Activated CD4-positive, alpha-beta T cell treated with anti-CD3 and anti-CD28 coated beads, Interleukin-2, amount 10 ng/mL, durations not matched to agents 7 days and 5 days (primary cell): ENCODE results near the gene DNASE1L3. TPM values are rescaled to one million over a fixed set of nuclear protein-coding genes. Genes with fewer than 3 reads are reported as not detected.

Source experiments
- CTCF ChIA-PET: fragments of 350-600 bp; sonication (Branson Sonifier 250); formaldehyde crosslinking; loops from one replicate; lab custom pipeline; 2021; ENCODE audit warnings: antibody characterized with exemption; lab: Charles Lee
- POLR2A ChIA-PET: fragments of 350-600 bp; sonication (Branson Sonifier 250); formaldehyde crosslinking; loops from one replicate; lab custom pipeline; 2021; ENCODE audit warnings: antibody characterized with exemption; lab: Charles Lee
- DNase-seq: peaks from one replicate; pipeline ENCODE4 v3.0.0-alpha.2; 2020
- H3K27ac Mint-ChIP-seq: one replicate; pipeline ENCODE4 v1.8.0; 2021; ENCODE audit warnings: mild to moderate bottlenecking, moderate library complexity, mixed read lengths
- H3K27me3 Mint-ChIP-seq: one replicate; pipeline ENCODE4 v1.8.0; 2021; ENCODE audit warnings: mixed read lengths
- H3K36me3 Mint-ChIP-seq: one replicate; pipeline ENCODE4 v1.8.0; 2021; ENCODE audit warnings: low read depth, mixed read lengths
- H3K4me1 Mint-ChIP-seq: one replicate; pipeline ENCODE4 v1.8.0; 2021; ENCODE audit warnings: mixed read lengths
- H3K4me3 Mint-ChIP-seq: one replicate; pipeline ENCODE4 v1.8.0; 2021; ENCODE audit warnings: mild to moderate bottlenecking, moderate library complexity, mixed read lengths
- H3K9me3 Mint-ChIP-seq: one replicate; pipeline ENCODE4 v1.8.0; 2021; ENCODE audit warnings: mixed read lengths
- total RNA-seq, 2 experiments: library from RNA; stranded (reverse); gene quantifications; one replicate each; pipeline ENCODE4 v1.2.3, GENCODE V29; 2021

Gene DNASE1L3
- total RNA-seq, 2 experiments from 2014 or later: not detected

DNA sequence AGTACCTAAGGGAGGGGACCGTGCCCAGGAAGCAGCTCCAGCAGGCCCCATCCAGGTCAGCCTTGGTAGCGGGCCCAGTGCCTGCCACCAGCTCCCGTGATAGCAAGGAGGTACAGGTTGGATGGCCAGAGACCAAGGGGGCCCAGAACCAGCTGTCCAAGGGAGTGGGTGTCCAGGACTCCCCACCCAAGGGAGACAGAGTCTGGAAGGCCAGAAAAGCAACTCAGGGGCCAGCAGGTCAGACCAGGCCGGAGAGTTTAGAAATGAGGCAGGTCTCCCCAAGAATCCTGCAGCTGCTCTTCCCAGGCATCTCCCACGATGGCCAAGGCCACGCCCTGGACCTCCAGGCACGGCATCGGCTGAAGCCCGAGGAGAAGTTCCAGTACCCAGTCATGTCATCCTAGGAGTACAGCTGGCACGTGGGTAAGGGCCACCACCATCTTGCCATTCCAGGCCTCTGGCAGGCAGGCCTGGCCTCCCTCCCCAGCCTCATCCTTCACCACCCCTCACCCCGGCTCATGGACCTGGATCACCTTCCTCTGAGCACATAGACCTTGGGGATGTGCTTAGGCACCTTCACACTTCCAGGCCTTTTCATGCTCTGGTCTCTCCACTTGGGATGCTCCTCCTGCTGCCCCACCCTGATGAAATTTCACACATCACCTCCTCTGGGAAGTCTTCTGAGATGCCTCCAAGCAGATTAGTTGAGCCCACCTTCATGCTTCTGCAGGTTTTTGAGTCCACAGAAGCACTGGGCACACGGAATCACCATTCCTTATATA lies 30.5 kb downstream of the DNASE1L3 start:
- H3K27me3 Mint-ChIP-seq: peaks cover 7% of the 10 kb centered on the region
- CTCF ChIA-PET: interaction anchor here (1.0 to 3.9 kb wide), 5 partner anchors 9 to 176 kb away, joined by 3 to 30 read pairs (median 5); partner anchors contain the start of gene FLNB
- POLR2A ChIA-PET: no interaction called here
- no peak for DNase-seq
- H3K9me3 Mint-ChIP-seq: no peaks in the 10 kb centered on the region
- no peak overlapping the region for H3K4me3 Mint-ChIP-seq
- no peak overlapping the region for H3K27ac Mint-ChIP-seq
- H3K4me1 Mint-ChIP-seq: peaks cover 20% of the 10 kb centered on the region
- no peaks in the 10 kb centered on the region for H3K36me3 Mint-ChIP-seq

DNA sequence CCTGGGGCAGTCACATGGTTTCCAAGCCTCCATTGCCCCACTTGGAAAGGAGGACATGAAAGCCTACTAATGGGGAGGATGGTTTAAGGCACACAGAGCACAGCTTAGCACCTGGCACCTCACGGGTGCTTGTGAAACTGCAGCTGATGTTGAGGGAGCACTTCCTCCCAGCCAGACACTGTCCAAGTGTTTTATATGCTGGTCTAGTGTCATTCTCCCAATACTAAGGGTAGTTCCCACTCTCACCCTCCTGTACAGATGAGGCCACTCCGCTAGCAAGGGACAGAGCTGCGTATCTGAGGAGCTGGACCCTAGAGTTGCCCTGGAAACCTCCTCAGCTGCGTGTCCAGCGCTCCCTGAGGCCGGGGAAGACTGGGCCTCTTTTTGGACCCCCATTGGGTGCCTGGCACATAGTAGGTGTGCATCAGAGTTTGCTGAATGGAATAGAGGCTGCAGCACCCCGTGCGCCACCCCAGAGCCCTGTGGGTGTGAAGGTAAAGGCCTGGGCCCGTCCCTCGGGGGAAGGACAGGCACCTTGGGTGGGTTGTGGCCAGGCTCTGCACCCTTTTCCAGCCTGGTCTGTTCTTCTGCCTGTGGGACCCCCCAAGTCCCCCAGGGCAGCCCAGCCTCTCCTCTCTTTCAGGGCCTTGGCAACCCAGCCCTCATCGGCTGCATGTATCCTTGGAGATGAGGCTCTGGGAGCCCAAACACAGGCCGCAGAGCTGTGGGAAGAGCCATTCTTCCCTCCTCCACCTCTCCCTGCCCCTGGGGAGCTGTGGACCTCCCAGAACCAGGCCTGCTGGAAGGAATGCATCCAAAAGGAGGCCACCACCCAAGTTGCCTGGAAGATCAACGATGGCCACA lies 31.3 kb downstream of the DNASE1L3 start:
- H3K4me1 Mint-ChIP-seq: peaks cover 20% of the 10 kb centered on the region
- no peaks in the 10 kb centered on the region for H3K9me3 Mint-ChIP-seq
- CTCF ChIA-PET: interaction anchor here (1.0 to 3.9 kb wide), 8 partner anchors 9 to 176 kb away, joined by 3 to 30 read pairs (median 8); partner anchors contain the start of genes FLNB, HTD2 and RPP14
- H3K27ac Mint-ChIP-seq: no peak overlapping the region
- H3K27me3 Mint-ChIP-seq: peaks cover 7% of the 10 kb centered on the region
- H3K36me3 Mint-ChIP-seq: no peaks in the 10 kb centered on the region
- POLR2A ChIA-PET: no interaction called here
- DNase-seq: no peak
- no peak overlapping the region for H3K4me3 Mint-ChIP-seq

DNA sequence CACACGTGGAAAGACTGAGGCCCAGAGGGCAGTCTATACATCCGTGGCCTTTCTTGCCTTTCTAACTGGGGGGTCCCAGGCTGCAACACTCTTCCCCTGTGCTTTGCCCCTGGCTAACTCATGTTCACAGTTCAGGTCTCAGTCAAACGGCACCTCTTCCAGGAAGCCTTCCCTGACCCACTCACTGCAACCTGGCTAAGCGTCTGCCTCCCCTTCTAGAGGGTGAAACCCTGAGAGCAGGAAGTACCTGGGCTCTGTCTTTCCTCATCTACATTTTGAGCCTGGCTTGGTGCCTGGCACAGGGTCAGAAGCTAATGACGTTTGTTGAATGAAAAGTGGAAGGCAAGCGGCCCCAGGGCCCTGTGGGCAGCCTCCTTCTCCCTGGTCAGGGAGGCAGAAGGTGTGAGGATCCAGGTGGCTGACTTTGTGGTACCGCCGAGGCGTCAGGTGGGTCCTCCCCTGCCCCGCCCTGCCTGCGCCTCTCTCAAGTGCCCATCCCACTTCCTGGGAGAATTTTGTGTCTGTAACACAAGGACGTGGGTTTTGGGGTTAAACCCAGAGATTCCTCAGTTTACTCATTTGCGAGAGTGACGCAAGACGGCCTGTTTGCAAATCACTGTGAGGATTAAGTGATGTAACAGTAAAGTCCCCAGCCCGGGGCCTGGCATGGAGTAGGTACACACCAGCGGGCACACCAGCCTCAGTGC lies 32.1 kb downstream of the DNASE1L3 start:
- ChIA-PET CTCF (interaction anchor here (0.7 to 3.9 kb wide), 14 partner anchors 10 to 354 kb away, joined by 3 to 30 read pairs (median 6); partner anchors contain the start of genes FLNB, HTD2 and RPP14), POLR2A (no interaction called here)
- Mint-ChIP-seq H3K27ac (no peak overlapping the region), H3K27me3 (peaks cover 7% of the 10 kb centered on the region), H3K4me3 (peak overlapping the region; percentile 52), H3K4me1 (peaks cover 20% of the 10 kb centered on the region), H3K36me3 (no peaks in the 10 kb centered on the region), H3K9me3 (no peaks in the 10 kb centered on the region)
- peak; percentile 20 for DNase-seq

DNA sequence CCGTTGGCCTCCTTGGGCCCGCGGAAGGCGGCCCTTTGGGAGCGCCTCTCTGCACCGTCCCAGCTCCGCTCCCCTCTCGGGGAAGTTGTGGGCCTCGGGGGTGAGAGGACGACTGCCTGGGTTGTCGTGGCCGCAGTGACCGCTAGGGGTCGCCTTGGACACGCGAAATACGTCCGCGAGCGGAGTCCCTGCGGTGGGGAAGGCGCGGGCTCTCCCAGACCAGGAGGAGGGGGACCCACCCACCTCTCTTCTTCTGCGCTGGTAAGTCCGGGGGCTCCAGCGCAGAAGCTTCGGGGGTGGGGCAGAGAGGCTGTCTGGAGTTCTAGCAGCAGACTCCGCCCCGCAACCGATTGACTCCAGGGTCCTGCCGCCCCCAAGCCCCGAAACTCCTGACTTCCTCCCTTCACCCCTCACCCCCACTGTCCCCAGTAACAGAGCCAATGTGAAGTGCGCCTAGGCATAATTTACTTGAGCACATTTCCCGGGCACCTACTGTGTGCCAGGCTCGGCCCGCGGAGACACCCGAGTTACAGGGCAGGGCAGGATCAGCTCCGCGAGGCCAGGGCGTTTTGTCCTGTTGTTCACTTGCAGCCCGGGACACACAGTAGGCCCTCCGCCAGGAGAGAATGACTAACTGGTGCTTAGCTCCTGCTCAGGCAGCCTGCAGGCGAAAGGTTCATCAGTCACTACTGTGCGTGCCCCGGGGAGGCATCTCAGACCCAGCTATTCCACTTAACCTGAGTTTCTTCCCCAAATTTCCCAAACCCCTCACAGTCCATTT lies 32.8 kb downstream of the DNASE1L3 start:
- H3K27me3 Mint-ChIP-seq: peaks cover 7% of the 10 kb centered on the region
- peak; percentile 91 for DNase-seq
- ChIA-PET POLR2A (no interaction called here), CTCF (interaction anchor here (0.6 to 3.9 kb wide), 26 partner anchors 8 to 830 kb away, joined by 3 to 30 read pairs (median 4); partner anchors contain the start of genes HTD2 and RPP14)
- no peaks in the 10 kb centered on the region for H3K9me3 Mint-ChIP-seq
- H3K27ac Mint-ChIP-seq: no peak overlapping the region
- peak overlapping the region; percentile 52 for H3K4me3 Mint-ChIP-seq
- H3K4me1 Mint-ChIP-seq: peaks cover 20% of the 10 kb centered on the region
- no peaks in the 10 kb centered on the region for H3K36me3 Mint-ChIP-seq

DNA sequence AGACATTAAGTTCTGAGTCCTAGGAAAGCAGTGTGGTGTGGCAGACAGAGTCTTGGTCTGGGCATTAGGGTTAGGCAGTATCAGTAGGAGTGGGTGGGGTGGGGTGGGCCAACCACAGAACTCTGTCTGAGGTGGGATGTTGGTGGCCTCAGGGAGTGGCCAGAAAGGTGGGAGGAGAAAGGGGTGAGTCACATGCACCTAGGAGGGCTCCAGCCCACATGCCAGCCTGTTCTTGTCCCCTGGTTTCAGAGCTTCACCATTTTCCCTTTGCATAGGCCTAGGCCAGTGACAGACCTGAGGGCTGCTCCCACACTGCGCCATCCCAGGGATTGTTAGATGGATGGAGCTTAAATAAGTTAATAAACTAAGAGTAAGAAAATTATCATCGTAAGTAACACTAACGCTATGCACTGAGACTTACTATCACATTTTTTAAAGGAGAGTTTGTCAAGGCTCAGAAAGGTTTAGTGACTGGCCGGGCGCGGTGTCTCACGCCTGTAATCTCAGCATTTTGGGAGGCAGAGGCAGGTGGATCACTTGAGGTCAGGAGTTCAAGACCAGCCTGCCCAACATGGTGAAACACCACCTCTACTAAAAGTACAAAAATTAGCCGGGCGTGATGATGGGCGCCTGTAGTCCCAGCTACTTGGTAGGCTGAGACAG lies 33.8 kb downstream of the DNASE1L3 start:
- H3K4me3 Mint-ChIP-seq: no peak overlapping the region
- no peaks in the 10 kb centered on the region for H3K9me3 Mint-ChIP-seq
- ChIA-PET CTCF (interaction anchor here (0.6 to 3.9 kb wide), 25 partner anchors 9 to 831 kb away, joined by 3 to 30 read pairs (median 4); partner anchors contain the start of genes FLNB, HTD2 and RPP14), POLR2A (no interaction called here)
- no peak for DNase-seq
- peaks cover 7% of the 10 kb centered on the region for H3K27me3 Mint-ChIP-seq
- H3K4me1 Mint-ChIP-seq: peaks cover 20% of the 10 kb centered on the region
- no peaks in the 10 kb centered on the region for H3K36me3 Mint-ChIP-seq
- no peak overlapping the region for H3K27ac Mint-ChIP-seq

DNA sequence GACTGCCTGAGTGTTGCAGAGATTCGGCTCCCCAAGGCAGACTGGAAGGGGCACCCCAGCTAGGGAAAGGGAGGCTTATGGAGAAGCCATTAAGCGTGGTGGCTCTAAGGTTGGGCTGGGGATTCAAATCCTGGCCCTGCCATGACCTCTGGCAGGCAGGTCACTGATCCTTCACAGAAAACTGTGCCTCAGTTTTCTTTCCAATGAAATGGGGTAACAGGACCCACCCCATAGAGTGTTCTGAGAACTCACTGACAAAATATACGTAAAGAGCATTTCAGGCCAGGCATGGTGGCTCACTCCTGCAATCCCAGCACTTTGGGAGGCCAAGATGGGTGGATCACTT lies 34.6 kb downstream of the DNASE1L3 start:
- no peaks in the 10 kb centered on the region for H3K9me3 Mint-ChIP-seq
- H3K27ac Mint-ChIP-seq: no peak overlapping the region
- CTCF ChIA-PET: interaction anchor here (1.3 kb wide), 1 partner anchor 12 kb away, joined by 7 read pairs; no protein-coding TSS in a partner anchor
- POLR2A ChIA-PET: no interaction called here
- H3K27me3 Mint-ChIP-seq: peaks cover 3% of the 10 kb centered on the region
- H3K36me3 Mint-ChIP-seq: no peaks in the 10 kb centered on the region
- H3K4me1 Mint-ChIP-seq: peaks cover 20% of the 10 kb centered on the region
- no peak for DNase-seq
- no peak overlapping the region for H3K4me3 Mint-ChIP-seq

DNA sequence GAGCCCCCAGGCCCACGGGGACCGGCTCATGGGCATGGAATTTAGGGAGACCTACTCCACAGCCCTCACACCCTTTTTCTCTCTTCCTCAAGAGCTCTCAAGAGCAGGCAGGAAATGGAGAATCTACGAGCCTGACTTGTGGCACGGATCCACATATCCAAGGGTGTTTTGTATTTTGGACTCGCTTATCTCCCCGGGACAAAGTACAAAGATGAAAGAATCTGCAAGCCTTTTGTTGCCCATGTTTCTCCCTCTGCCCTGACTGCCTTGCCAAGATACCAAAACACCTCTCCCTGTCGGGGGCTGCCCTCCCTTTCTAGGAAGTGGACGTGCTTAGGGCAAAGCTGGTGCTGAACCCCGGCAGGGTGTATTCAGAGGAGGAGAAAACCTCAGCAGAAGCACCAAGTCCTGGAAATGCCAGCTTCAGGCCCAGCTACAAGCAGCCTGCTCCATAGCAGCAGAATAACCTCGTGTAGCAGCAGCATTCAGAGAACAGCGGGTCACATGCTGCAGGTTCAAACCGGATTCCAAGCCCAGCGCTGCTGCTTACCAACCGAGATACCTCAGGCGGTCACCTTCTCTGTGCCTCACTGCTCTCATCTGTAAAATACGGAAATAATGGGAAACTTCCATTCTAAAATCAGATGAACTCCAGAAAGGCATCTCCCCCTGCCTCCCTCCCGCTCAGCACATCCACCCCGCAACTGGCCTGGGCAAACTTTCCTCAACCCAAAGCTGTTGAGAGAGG lies 35.2 kb downstream of the DNASE1L3 start:
- H3K27me3 Mint-ChIP-seq: peaks cover 3% of the 10 kb centered on the region
- no peaks in the 10 kb centered on the region for H3K9me3 Mint-ChIP-seq
- no peak overlapping the region for H3K27ac Mint-ChIP-seq
- POLR2A ChIA-PET: no interaction called here
- no peak overlapping the region for H3K4me3 Mint-ChIP-seq
- CTCF ChIA-PET: interaction anchor here (1.3 kb wide), 1 partner anchor 12 kb away, joined by 7 read pairs; no protein-coding TSS in a partner anchor
- DNase-seq: no peak
- no peaks in the 10 kb centered on the region for H3K36me3 Mint-ChIP-seq
- H3K4me1 Mint-ChIP-seq: peaks cover 20% of the 10 kb centered on the region

DNA sequence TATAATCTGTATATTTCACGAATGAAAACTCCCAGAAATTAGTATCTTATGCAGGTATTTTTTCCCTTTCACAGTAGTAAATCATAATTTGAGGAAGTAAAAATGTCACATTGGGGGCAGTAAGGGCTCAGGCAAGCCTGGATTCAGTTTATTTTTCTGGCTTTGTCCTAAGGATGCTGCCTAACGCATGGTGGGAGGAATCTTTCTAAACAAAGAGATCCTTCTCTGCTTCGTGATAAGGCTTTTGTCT lies 35.7 kb downstream of the DNASE1L3 start:
- no peak overlapping the region for H3K27ac Mint-ChIP-seq
- H3K9me3 Mint-ChIP-seq: no peaks in the 10 kb centered on the region
- ChIA-PET POLR2A (no interaction called here), CTCF (interaction anchor here (1.3 kb wide), 1 partner anchor 13 kb away, joined by 7 read pairs; no protein-coding TSS in a partner anchor)
- no peak overlapping the region for H3K4me3 Mint-ChIP-seq
- DNase-seq: no peak
- peaks cover 20% of the 10 kb centered on the region for H3K4me1 Mint-ChIP-seq
- H3K36me3 Mint-ChIP-seq: no peaks in the 10 kb centered on the region
- H3K27me3 Mint-ChIP-seq: peaks cover 3% of the 10 kb centered on the region

DNA sequence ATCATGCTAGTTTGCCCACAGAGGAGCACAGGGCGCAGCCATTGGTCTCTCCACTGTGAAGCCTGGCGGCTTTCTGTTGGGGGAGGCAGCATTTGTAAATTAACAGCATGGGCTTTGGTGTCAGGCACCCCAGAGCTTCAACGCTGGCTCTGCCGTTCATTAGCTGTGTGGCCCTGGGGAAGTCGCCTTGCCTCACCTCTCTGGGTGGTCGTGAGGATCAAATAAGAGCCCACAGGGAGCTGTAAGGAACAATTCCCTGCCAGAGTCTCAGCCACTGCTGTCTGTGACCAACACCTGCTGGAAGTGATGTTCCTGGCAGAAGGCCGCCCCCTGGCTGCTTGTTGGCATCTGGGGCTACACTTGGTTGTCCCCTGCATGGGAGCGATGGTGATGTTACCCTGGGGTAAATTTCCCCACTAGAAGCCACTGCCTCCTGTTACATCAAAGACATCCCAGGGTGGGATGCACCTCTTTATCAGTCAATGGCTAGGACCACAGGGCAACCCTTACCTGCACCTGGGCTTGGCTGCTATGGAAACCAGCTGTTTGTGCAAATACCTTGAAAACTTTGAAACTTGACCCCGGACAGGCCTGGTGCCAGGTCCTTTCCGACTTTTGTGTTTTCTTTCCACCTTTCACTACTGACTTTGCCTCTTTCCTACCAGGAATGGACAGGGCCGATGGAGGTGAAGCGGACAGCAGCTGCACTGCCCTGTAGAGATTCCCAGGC lies 36.9 kb downstream of the DNASE1L3 start:
- Mint-ChIP-seq H3K9me3 (no peaks in the 10 kb centered on the region), H3K27ac (no peak overlapping the region), H3K4me3 (no peak overlapping the region), H3K27me3 (peaks cover 3% of the 10 kb centered on the region), H3K4me1 (peaks cover 18% of the 10 kb centered on the region), H3K36me3 (no peaks in the 10 kb centered on the region)
- peak; percentile 63 for DNase-seq
- CTCF ChIA-PET: interaction anchor here (0.9 to 1.3 kb wide), 3 partner anchors 10 to 166 kb away, joined by 3 to 5 read pairs (median 3); no protein-coding TSS in a partner anchor
- POLR2A ChIA-PET: no interaction called here

DNA sequence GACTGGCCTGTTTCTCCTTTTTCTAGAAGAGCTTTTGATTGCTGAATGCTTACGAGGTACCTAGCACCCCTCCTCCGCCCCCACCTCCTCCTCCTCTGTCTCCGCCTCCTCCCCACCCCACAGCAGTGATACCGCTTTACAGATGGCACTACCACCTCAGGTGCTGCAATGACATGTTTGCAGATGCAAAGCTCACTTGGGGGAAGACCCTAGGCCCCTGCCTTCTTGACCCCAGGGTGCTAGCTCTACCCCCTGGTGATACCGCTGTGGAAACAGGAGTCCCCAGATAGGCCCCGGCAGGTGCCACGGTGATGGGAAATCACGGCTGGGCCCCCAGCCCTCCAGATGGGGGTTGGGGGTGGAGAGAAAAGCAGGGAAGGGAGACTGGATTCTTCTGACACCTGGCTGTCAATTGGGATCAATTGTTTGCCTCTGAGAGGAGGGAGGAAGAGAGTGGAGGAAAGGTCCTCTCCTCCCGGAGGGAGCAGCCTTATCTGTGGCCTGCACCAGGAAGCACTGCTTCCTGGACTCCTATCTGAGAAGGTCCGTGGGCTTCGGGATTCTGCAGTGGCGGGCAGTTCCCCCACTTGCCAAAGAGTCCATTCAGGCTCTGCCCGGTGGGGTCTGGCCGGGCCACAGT lies 37.6 kb downstream of the DNASE1L3 start:
- H3K36me3 Mint-ChIP-seq: no peaks in the 10 kb centered on the region
- POLR2A ChIA-PET: no interaction called here
- H3K4me3 Mint-ChIP-seq: no peak overlapping the region
- H3K27ac Mint-ChIP-seq: no peak overlapping the region
- H3K27me3 Mint-ChIP-seq: peaks cover 3% of the 10 kb centered on the region
- H3K4me1 Mint-ChIP-seq: peaks cover 11% of the 10 kb centered on the region
- DNase-seq: no peak
- no peaks in the 10 kb centered on the region for H3K9me3 Mint-ChIP-seq
- CTCF ChIA-PET: interaction anchor here (0.8 to 1.3 kb wide), 4 partner anchors 9 to 166 kb away, joined by 3 to 5 read pairs (median 4); no protein-coding TSS in a partner anchor
